Suprapubic skin (tissue), 4 donors: ENCODE data around the gene WWP2. TPM values are rescaled to one million over a fixed set of nuclear protein-coding genes. Genes with fewer than 3 reads are reported as not detected.

ENCODE experiments used
- DNase-seq, 2 donors: peaks; one replicate each; pipeline ENCODE4 v3.0.0-alpha.2; 2019; ENCODE audit warnings: low spot score in 2 of 2
- H3K27ac ChIP-seq: fragments of 200-600 bp; sonication (generic); one replicate; pipeline ENCODE4 v1.5.1; 2019
- H3K27me3 ChIP-seq: fragments of 200-600 bp; sonication (generic); one replicate; pipeline ENCODE4 v1.5.1; 2019
- H3K36me3 ChIP-seq: fragments of 200-600 bp; sonication (generic); one replicate; pipeline ENCODE4 v1.5.1; 2019
- H3K4me1 ChIP-seq: fragments of 200-600 bp; sonication (generic); one replicate; pipeline ENCODE4 v1.5.1; 2019
- H3K4me3 ChIP-seq: fragments of 200-600 bp; sonication (generic); one replicate; pipeline ENCODE4 v1.5.1; 2019; ENCODE audit warnings: mild to moderate bottlenecking
- H3K9me3 ChIP-seq: fragments of 200-600 bp; sonication (generic); one replicate; pipeline ENCODE4 v1.5.1; 2019
- EP300 ChIP-seq: sonication (generic); formaldehyde crosslinking; IDR thresholded peaks from one replicate; pipeline ENCODE4 v1.6.1; 2017; ENCODE audit warnings: antibody characterized with exemption
- POLR2A ChIP-seq, 2 donors: fragments of 450-650 bp; IDR thresholded peaks; one replicate each; pipeline ENCODE4 v1.6.1; 2017; ENCODE audit warnings: antibody characterized with exemption in 2 of 2, mild to moderate bottlenecking in 2 of 2, moderate library complexity in 2 of 2
- POLR2AphosphoS5 ChIP-seq, 3 donors: sonication (generic); formaldehyde crosslinking; IDR thresholded peaks; one replicate each; pipeline ENCODE4 v1.6.1; 2017; ENCODE audit warnings: antibody characterized with exemption in 3 of 3
- WGBS: methylation state at CpG from one replicate; pipeline ENCODE4 v1.1.5; 2018; 5-methylcytosine and 5-hydroxymethylcytosine counted together
- total RNA-seq, 4 donors: library from RNA; depleted of rRNA; stranded (reverse); fragments of >200 nt; gene quantifications; one replicate each; pipeline ENCODE4 v1.1.0, GENCODE V29; 2016
- TF ChIP-seq, protein P1 (sequence below), 2 donors: fragments of 200-600 bp in 1 of 2; fragments of 450-650 bp in 1 of 2; sonication (generic) in 1 of 2; IDR thresholded peaks; one replicate each; pipeline ENCODE4 v1.5.1; 2016 to 2019; ENCODE audit warnings: antibody characterized with exemption in 2 of 2, mild to moderate bottlenecking in 1 of 2, moderate library complexity in 1 of 2

Gene WWP2
- total RNA-seq, 4 donors from 2014 or later, result 27.1 to 48.9 (median 42.2) TPM

- no peak overlapping the region for H3K4me3 ChIP-seq
- H3K4me1 ChIP-seq, result no peaks in the 10 kb centered on the region
- H3K9me3 ChIP-seq, result no peaks in the 10 kb centered on the region
- no peak overlapping the region for H3K27ac ChIP-seq
- peaks cover 75% of the 10 kb centered on the region for H3K36me3 ChIP-seq
- H3K27me3 ChIP-seq, result no peaks in the 10 kb centered on the region
- DNase-seq, result peak in 1 of 2 donors; percentile 55
- no peak for TF ChIP-seq POLR2A (IDR thresholded peaks at IDR 0.05)
- TF ChIP-seq EP300, result no peak
- TF ChIP-seq, protein P1, sequence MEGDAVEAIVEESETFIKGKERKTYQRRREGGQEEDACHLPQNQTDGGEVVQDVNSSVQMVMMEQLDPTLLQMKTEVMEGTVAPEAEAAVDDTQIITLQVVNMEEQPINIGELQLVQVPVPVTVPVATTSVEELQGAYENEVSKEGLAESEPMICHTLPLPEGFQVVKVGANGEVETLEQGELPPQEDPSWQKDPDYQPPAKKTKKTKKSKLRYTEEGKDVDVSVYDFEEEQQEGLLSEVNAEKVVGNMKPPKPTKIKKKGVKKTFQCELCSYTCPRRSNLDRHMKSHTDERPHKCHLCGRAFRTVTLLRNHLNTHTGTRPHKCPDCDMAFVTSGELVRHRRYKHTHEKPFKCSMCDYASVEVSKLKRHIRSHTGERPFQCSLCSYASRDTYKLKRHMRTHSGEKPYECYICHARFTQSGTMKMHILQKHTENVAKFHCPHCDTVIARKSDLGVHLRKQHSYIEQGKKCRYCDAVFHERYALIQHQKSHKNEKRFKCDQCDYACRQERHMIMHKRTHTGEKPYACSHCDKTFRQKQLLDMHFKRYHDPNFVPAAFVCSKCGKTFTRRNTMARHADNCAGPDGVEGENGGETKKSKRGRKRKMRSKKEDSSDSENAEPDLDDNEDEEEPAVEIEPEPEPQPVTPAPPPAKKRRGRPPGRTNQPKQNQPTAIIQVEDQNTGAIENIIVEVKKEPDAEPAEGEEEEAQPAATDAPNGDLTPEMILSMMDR (IDR thresholded peaks at IDR 0.05), result no peak
- TF ChIP-seq POLR2AphosphoS5 (IDR thresholded peaks at IDR 0.05), result no peak
- 92% methylated on average over 27 of the region's 28 CpGs for WGBS
Observed at GRCh38 chr16:69938981-69939820, 177.1 kb downstream of the WWP2 start.

GRCh38 chr16:69939821-69940585 lies 177.9 kb downstream of the WWP2 start:
- Histone ChIP-seq H3K4me3 (no peak overlapping the region), H3K4me1 (no peaks in the 10 kb centered on the region), H3K9me3 (no peaks in the 10 kb centered on the region), H3K36me3 (peaks cover 67% of the 10 kb centered on the region), H3K27me3 (no peaks in the 10 kb centered on the region), H3K27ac (no peak overlapping the region)
- peak in 1 of 2 donors; percentile 67 for DNase-seq
- WGBS, result 95% methylated on average over 17 of the region's 26 CpGs
- TF ChIP-seq POLR2AphosphoS5 (IDR thresholded peaks at IDR 0.05) (no peak), EP300 (no peak), POLR2A (IDR thresholded peaks at IDR 0.05) (no peak)
- TF ChIP-seq, protein P1 (IDR thresholded peaks at IDR 0.05), result no peak

DNA sequence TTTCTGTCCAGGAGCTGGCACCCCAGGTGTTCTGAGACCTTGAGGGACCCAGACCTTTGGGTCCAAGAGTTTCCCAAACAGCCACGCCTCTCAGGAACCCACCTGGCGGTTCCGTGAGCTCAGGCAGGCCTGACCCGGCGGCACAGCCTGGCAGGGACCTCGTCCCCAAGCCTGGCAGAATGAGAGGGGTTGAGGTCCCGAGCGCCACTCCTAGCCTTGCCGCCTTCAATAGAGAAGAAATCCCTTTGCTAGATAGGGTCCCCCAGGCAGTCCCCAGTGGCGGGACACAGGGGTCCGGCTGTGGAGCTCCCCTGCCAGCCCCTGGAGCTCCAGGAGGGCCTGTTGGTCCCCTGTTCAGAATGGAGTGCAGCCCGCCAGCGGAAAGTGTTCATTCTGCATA lies 178.5 kb downstream of the WWP2 start:
- Histone ChIP-seq H3K36me3 (peaks cover 60% of the 10 kb centered on the region), H3K27ac (no peak overlapping the region), H3K27me3 (no peaks in the 10 kb centered on the region), H3K4me1 (no peaks in the 10 kb centered on the region), H3K4me3 (no peak overlapping the region), H3K9me3 (no peaks in the 10 kb centered on the region)
- TF ChIP-seq, protein P1 (IDR thresholded peaks at IDR 0.05), result no peak
- TF ChIP-seq EP300, result no peak
- TF ChIP-seq POLR2AphosphoS5 (IDR thresholded peaks at IDR 0.05), result no peak
- no peak for TF ChIP-seq POLR2A (IDR thresholded peaks at IDR 0.05)
- DNase-seq, result peak in 1 of 2 donors; percentile 66
- WGBS, result 96% methylated on average over 13 of the region's 13 CpGs

DNA sequence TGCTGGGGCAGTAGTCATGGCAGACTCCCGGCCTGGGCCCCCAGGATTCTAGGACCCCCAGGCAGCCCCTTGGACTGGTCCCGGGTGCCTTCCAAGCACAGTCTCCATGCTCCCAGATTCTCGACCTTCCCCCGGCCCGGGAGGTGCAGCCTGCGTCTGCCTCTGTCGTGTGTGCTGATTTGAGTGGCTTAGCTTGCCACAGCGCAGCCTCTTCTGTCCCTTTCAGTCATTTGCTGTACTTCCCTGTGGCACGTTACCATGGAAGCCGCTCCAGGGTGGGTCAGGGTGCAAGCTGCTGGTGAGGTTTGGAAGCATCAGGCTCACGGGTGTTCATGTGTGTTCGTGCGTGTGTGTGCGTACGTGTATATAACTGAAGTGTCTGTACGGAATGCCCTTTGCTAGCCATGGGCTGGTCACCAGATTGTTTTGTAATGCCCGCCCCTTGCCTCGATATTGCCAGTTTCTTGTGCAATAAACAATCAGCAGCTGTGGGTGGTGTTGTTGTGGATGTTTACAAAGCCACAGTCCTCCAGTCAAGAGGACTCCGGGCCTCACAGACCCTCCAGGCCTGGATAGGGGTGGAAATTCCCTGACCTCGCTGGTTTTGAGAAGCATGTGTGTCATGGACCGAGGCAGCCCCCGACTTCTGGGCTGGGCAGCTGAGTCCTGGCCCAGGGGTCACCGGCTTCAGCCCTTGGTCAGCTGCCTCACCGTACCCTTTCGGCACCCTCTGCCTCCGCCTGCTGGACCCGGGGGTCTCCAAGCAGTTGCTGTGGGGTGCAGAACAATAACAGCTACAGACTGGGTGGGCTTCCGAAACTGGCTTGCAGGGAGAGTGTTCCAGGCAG lies 179.3 kb downstream of the WWP2 start:
- Histone ChIP-seq H3K4me1 (no peaks in the 10 kb centered on the region), H3K27ac (peak overlapping the region; percentile 38), H3K9me3 (no peaks in the 10 kb centered on the region), H3K27me3 (no peaks in the 10 kb centered on the region), H3K36me3 (peaks cover 52% of the 10 kb centered on the region), H3K4me3 (no peak overlapping the region)
- TF ChIP-seq POLR2AphosphoS5 (IDR thresholded peaks at IDR 0.05) (peak in 2 of 3 donors; percentile 6 to 76), EP300 (no peak)
- 86% methylated on average over 26 of the region's 28 CpGs for WGBS
- DNase-seq, result peak; percentile 73 to 76

DNA sequence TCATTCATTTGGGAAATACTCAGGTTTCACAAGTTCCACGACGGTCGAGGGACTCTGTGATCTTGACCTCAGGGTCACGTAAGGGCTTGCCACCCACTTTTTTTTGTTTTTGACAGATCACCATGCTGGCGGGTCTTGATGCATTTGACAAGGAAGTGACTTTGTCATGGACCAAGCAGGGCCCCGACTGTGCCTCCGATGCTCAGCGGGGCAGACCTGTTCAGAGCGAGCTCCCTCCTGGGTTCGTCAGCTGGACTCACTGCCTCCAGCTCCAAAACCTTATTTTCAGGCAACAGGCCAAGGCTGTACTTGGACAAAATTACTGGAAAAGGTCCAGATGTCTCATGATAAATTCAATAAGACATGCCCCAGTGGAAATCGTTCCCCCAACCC lies 180.0 kb downstream of the WWP2 start:
- Histone ChIP-seq H3K9me3 (no peaks in the 10 kb centered on the region), H3K27me3 (no peaks in the 10 kb centered on the region), H3K36me3 (peaks cover 46% of the 10 kb centered on the region), H3K4me1 (no peaks in the 10 kb centered on the region), H3K4me3 (no peak overlapping the region), H3K27ac (no peak overlapping the region)
- peak in 1 of 2 donors; percentile 74 for DNase-seq
- no peak for TF ChIP-seq POLR2AphosphoS5 (IDR thresholded peaks at IDR 0.05)
- no peak for TF ChIP-seq POLR2A (IDR thresholded peaks at IDR 0.05)
- TF ChIP-seq, protein P1 (IDR thresholded peaks at IDR 0.05), result no peak
- TF ChIP-seq EP300, result no peak
- WGBS, result 85% methylated on average over 11 of the region's 11 CpGs
